ENCODE results near the gene TNFRSF4.

DNA sequence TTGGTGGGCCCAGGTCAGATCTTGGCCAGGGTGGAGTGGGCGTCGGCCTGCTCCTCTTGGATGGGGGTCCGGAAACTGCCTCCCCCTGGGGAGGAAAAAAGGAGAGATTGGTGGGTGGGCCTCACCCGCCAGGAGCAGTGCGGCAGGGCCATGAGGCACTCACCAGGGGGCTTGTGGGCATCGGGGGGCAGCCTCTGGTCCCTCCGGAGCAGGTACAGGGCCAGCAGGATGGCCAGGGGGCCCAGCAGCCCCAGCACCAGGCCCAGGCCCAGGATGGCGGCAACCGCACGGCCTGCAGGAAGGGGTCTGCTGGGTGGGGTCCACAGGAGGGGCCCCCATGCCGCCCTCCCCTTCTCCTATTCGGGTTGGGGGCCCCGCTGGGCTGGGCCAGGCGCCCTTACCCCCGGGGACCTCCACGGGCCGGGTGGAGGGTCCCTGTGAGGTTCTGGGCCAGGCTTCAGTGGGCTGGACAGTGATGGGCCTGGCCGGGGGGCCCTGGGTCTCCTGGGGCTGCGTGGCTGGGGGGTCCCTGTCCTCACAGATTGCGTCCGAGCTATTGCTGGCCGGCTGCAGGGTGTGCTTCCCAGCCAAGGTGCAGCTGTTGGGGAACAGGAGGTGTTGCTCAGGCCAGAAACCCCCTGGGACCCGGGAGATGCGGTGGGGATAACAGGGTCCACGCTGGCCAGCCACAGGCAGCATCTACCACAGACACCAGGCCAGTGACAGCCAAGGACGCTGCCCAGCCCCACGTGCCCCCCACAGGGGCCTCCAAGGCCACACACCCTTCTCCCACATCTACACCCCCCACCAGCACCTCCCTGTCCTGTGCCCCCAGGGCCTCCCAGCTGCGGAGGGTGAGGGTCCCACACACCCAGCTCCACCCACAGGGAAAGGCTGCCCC lies 2.2 kb downstream of the TNFRSF4 start:
- TF ChIP-seq, protein P1, sequence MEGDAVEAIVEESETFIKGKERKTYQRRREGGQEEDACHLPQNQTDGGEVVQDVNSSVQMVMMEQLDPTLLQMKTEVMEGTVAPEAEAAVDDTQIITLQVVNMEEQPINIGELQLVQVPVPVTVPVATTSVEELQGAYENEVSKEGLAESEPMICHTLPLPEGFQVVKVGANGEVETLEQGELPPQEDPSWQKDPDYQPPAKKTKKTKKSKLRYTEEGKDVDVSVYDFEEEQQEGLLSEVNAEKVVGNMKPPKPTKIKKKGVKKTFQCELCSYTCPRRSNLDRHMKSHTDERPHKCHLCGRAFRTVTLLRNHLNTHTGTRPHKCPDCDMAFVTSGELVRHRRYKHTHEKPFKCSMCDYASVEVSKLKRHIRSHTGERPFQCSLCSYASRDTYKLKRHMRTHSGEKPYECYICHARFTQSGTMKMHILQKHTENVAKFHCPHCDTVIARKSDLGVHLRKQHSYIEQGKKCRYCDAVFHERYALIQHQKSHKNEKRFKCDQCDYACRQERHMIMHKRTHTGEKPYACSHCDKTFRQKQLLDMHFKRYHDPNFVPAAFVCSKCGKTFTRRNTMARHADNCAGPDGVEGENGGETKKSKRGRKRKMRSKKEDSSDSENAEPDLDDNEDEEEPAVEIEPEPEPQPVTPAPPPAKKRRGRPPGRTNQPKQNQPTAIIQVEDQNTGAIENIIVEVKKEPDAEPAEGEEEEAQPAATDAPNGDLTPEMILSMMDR (conservative IDR thresholded peaks at IDR 0.05 in 1 of 2, IDR thresholded peaks at IDR 0.05 in 1 of 2; ENCODE audit: extremely low read depth in 1 of 2, insufficient read depth in 1 of 2, low read depth in 1 of 2, low read length in 2 of 2): no peak
- no peak for TF ChIP-seq EZH2 (IDR thresholded peaks at IDR 0.05; ENCODE audit: borderline replicate concordance, low read length)
